Erythroblast (primary cell): ENCODE data around the gene FHDC1.

Experiments
- GATA1 ChIP-seq: IDR thresholded peaks from 2 replicates; pipeline ENCODE4 v1.6.1; 2011; ENCODE audit warnings: low read depth, mild to moderate bottlenecking, control low read depth, low read length, moderate library complexity
- POLR2A ChIP-seq: IDR thresholded peaks from 2 replicates; pipeline ENCODE4 v1.6.1; 2011; ENCODE audit warnings: mild to moderate bottlenecking, low read length

- TF ChIP-seq POLR2A (no peak), GATA1 (no peak)
Observed at GRCh38 chr4:152996111-152996571, 60.0 kb downstream of the FHDC1 start.
